Suppressor macrophage (primary cell): ENCODE data around the gene AKAP13.
"Not testable (repeated sequence)": the region's sequence is repeated elsewhere in the genome, so short reads cannot be mapped to it uniquely, and the experiment has no call there.

ENCODE experiments used
- DNase-seq, 4 experiments: peaks; one replicate each; pipeline ENCODE4 v3.0.0-alpha.2; 2020 to 2022
- total RNA-seq, 17 experiments: gene quantifications; one replicate each; lab custom pipeline; 2026; ENCODE audit warnings: mixed read lengths in 6 of 17, inconsistent platforms in 3 of 17; lab: John Stamatoyannopoulos, UW

The AKAP13 gene, protein sequence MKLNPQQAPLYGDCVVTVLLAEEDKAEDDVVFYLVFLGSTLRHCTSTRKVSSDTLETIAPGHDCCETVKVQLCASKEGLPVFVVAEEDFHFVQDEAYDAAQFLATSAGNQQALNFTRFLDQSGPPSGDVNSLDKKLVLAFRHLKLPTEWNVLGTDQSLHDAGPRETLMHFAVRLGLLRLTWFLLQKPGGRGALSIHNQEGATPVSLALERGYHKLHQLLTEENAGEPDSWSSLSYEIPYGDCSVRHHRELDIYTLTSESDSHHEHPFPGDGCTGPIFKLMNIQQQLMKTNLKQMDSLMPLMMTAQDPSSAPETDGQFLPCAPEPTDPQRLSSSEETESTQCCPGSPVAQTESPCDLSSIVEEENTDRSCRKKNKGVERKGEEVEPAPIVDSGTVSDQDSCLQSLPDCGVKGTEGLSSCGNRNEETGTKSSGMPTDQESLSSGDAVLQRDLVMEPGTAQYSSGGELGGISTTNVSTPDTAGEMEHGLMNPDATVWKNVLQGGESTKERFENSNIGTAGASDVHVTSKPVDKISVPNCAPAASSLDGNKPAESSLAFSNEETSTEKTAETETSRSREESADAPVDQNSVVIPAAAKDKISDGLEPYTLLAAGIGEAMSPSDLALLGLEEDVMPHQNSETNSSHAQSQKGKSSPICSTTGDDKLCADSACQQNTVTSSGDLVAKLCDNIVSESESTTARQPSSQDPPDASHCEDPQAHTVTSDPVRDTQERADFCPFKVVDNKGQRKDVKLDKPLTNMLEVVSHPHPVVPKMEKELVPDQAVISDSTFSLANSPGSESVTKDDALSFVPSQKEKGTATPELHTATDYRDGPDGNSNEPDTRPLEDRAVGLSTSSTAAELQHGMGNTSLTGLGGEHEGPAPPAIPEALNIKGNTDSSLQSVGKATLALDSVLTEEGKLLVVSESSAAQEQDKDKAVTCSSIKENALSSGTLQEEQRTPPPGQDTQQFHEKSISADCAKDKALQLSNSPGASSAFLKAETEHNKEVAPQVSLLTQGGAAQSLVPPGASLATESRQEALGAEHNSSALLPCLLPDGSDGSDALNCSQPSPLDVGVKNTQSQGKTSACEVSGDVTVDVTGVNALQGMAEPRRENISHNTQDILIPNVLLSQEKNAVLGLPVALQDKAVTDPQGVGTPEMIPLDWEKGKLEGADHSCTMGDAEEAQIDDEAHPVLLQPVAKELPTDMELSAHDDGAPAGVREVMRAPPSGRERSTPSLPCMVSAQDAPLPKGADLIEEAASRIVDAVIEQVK (N-terminal part only)
- 79.2 to 458 (median 290) reads per million in 17 experiments for total RNA-seq

DNA sequence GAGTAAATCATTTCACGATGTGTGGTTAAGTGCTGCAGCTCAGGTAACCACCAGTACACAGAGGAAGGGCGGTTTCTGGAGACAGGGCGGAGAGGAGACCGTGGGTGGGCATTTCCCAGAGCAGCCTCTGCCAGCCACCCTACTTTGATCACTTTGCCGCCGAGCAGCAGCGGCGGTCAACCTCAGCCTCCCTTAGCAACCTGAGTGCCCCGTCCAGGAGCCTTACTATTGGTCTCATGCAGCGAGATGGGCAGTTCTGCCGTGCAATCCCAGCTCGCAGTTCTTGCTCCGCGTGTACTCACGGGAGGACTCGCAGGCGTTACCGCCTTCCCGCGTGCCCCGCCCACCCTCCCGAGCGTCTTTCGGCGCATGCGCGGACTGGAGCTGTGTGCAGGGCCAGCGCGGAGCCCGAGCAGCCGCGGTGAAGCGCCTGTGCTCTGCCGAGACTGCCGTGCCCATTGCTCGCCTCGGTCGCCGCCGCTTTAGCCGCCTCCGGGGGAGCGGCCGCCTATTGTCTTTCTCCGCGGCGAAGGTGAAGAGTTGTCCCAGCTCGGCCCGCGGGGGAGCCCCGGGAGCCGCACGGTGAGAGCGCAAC, at the start of gene AKAP13:
TSS of gene AKAP13 (plus strand) at position 387 of the 595 bp plus-strand sequence. CDS start 105,118 bp downstream, outside the sequence.
- DNase-seq, result peak; percentile 97 to 99 (median 98)

DNA sequence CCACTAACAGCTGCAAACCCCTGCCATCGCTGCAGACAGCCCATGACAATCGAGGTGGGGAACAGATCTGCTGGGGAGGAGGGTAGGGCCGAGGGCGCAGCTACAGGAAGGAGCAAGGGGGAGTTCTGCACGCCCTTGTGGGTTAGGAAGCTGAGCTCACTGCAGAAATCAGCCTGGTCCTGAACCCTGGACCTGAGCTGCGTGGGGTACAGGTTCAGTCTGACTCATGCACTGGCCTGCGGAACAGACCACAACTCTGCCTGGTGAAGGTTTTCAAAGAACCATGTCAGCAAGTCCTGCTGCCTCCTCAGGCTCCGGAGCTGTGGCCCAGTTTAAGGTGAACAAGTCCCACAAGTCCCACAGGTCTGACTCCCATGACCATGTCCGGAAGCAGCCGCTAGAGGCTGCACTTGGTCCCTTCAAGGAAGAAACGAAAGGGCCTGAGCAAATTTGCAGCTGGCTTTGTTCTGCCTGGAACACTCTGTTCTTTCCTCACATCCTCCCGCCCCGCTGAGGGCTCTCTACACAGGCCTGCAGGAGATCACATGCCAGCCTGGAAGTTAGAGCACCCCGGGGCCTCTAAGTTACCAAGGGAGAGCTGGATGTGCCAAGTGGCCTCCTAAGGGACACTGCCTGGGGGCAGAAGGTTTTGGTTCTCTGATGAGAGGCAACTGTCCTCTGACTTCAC, 49.4 kb upstream of the AKAP13 start:
- DNase-seq, result peak; percentile 55 to 70 (median 70)

DNA sequence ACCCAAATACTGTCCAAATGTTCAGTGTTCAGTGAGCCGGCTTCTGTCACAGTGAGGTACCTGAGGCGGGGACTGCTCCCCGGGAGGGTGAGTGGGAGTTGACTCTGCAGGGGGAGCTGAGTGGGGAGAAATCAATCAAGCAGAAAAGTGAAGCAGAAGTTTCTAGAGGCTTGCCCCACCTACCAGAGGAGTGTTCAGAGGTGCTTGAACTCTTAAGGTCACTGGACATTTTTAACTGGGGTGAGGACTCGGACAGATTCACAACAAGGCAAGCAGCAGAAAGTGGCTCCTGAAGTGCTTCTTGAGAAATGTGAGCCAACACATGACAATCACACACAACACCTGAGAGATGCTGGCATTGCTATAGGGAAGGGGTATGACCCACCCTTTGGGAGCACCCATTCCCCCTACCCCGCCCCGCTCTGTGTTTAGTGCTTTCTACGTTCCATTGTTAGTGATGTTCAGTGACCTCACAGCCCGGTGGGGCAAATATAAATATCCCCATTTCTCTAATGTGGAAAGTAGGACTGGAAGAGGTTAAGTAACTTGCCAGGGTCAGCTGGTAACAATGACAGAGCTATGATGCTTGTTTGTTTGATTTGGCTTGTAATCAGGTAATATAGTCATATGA, 48.6 kb upstream of the AKAP13 start:
- DNase-seq, result no peak

DNA sequence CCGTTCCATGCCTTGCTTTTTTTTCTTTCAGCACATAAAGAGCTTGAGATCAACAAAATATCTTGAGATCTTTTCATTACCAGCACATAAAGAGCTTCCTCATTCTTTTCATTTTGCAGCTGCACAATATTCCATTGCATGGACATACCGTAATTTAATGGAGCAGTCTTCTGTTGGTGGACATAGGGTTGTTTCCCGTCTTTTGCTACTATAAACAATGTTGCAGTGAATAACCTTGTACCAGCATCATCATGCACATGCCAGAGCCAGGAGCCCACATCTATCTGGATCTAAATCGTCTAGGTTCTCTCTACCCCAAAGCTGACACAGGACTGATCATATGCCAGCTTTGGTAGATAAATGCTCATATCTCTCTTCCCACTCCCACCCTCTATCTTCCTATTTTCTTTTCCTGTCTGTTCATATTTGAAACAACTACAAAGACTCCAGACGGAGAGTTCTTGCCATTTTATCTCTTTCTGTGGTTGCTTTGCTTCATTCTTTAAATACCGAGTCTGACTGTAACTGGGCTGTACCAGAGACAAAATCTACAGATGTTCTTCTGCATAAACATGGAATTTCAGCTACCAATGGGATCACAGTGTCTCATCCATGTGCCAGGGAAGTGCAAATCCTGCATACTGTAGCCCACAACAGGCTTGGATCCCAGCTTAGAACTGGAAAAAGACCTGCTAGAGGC, 47.1 kb upstream of the AKAP13 start:
- no peak for DNase-seq

DNA sequence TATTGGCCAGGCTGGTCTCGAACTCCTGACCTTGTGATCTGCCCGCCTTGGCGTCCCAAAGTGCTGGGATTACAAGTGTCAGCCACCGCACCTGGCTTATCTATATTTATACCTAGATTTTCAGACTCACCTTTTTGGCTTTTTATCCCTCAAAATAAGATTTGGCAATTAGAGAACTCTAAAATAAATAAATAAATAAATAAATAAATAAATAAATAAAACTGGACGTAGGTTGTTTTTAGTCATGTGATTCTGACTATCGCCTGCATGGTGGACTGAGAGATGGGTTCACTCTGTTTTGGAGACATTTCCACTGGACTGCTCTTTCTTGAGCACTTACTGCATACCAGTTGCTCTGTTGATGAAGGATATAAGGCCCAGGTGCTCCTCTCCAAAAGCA, 46.2 kb upstream of the AKAP13 start:
- DNase-seq, result no peak

DNA sequence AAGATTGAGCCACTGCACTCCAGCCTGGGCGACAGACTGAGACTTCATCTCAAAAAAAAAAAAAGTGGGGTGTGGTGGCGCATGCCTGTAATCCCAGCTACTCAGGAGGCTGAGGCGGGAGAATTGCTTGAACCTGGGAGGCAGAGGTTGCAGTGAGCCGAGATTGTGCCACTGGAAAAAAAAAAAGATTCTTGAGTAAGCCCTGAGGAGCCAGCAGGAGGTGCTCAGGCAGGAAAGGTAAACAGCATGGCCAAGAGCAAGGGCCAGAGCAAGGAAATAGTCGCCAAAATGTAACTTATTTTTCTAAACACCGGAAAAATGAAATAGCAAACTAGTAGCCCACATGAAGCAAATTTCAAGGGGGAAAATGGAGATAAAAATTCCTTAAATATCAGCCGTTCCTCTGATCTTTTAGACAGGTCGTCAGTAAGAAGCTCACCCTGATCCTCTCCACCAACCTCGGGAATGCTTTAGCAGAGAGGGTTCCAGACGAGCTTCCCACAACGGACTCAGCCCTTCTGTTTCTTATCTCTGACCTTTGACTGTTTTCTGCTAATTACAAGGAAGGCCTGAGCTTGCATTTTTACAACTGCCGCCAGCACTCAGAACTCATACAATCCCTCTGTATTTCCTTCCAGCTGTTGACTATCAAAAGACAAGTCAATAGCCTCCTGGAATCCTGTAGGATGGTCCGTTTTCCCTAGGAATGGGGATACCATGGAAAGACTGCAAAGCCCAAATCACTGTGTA, 45.0 kb upstream of the AKAP13 start:
- no peak for DNase-seq

DNA sequence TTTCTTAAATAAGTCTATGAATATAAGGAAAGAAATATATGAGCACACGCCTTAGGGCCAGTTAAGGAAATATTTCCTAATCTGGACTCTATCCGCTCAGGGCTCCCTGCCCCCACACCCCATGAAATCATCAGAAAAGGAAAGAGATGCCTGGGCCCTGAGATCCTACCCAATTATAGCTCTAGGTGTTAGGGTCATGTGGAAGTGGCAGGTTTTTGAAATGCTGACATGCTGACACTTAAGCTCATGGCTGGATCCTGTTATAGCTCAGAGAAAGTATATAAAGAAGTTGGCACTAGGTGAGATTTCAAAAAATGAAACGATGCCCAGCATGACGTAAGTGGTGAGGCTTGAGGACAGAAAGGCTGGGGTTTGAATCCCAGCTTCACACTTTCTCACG, 43.5 kb upstream of the AKAP13 start:
- DNase-seq, result no peak

DNA sequence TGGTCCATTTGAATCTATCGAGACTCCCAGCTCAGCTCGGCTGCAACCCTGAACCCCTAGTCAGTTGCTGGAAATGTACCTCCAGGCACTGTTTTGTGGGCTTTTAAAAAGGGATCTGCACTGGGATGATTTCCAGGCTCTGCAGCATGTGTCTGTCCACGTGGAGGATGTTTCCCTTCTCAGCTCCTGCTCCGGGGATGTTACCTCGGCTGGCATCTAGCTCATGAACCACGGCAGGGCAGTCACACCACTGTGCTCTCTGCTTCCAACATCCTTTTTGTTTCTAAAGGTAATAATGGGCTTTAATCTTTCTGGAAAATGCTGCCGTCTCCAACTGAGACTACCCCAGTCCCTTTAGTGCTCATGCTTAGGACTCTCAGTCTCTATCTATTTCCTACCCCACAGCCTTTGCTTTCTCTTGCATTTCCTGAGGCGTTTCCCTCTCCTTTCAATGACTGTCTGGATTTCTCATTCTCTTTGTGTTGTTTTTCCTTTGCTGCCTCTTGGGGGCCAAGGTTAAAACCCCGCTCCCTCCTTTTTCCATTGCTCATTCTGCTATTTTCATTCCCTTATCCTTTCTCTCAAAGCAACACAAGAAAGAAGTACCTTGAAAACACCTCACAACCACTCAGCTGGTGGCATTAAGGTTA, 42.9 kb upstream of the AKAP13 start:
- no peak for DNase-seq

DNA sequence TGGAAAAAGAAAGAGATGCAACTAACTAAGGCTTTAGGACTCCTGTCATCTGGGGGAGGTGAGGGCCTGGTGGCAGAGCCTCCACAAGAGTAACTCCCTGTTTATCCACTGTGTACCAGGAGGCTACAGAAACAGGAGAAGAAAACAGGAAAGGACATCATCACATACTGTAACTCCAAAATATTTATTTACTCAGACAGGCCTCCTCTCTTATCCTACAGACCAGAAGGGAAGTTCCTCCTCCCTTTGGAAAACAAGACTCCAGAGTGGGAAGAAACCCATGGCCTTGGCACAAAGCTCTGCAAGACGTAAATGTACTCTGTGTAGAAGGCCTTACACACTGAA, 40.1 kb upstream of the AKAP13 start:
- no peak for DNase-seq

DNA sequence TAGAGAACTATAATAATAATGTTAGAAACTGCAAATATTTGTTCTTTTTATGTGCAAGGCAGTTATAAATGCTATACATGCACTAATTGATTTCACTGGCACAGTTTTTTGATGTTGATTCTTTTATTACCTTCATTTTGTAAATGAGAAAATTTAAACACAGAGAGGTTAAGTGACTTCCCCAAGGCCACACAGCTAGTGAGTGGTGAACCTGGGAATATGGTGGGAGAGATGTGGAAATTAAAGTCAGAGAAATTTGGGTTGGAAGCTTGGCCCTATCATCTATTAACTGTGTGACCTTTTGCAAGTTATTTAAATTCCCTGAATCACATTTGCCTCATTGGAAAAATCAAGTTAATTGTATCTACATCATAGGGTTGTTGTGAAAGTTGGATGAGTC, 39.6 kb upstream of the AKAP13 start:
- no peak for DNase-seq

DNA sequence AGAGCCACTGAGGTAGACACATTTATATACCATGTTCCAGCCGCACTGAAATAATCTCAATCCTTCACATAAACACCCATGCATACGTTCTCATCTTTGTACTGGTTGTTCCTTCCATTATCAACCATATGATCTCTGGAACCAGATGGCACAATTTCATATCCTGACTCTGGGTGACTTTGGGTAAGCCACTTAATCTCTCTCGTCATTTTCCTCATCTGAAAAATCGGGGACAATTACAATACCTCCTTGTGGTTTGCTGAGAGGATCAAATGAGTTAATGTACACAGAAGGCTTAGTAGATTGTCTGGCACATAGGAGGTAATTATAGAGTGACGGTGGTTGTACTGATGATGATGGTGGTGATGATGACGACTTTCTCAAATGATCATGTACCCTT, 38.2 kb upstream of the AKAP13 start:
- DNase-seq, result not testable (repeated sequence)

DNA sequence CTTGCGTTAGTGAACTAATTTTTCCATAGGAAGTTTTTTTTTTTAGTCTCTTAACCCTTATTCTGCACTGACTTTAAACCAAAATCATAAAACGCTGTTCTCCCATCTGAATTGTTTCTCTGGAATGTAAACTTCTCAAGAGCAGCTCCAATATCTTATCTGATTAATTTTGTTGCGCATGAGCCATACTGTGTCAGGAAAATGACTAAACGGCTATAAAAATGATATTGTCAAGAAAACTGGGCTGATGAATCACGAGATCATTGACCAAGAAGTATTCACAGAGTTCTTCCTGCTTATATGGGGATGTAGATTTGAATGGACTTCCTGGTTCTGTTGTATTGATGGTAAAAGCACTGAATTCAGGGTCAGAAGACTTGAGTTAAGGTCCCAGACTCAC, 37.0 kb upstream of the AKAP13 start:
- DNase-seq, result peak in 3 of 4 experiments; percentile 32 to 72 (median 55)

DNA sequence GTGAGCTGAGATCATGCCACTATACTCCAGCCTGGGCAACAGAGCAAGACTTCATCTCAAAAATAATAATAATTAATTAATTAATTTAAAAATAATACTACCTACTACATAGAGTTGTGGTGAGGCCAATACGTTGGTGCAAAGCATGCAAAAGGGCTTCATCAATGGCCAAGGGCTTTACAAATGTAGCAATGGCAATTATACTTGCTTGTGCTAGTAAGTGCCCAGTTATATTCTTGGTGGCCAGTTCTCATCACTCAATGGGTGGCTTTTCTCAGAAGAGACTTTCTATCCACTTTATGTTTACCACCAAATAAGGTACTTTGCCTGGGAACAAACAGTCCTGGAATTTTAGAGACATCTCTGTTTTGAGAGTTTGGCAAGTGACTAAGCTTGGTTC, 36.2 kb upstream of the AKAP13 start:
- DNase-seq, result not testable (repeated sequence)

DNA sequence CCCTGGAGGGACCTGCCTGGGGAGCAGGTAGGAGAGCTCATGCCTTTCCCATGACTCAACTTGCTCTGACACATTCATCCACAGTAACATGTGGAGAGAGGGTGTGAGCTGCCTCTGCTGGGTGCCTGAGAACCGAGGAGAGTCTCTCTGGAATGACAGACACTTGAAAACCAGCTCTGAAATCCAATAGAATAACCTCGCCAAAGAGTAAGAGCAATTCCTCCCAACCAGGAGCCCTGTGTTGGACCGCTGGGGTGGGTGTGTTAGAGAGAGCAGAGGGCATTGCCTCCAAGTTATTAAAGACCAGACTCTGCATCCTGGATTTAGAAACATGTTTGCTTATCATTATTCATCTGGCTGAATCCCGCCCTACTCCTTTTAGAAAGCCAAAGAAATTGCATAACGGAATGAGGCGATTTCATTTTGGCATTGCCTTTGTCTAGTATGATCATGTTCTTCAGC, 35.7 kb upstream of the AKAP13 start:
- DNase-seq, result not testable (repeated sequence)

DNA sequence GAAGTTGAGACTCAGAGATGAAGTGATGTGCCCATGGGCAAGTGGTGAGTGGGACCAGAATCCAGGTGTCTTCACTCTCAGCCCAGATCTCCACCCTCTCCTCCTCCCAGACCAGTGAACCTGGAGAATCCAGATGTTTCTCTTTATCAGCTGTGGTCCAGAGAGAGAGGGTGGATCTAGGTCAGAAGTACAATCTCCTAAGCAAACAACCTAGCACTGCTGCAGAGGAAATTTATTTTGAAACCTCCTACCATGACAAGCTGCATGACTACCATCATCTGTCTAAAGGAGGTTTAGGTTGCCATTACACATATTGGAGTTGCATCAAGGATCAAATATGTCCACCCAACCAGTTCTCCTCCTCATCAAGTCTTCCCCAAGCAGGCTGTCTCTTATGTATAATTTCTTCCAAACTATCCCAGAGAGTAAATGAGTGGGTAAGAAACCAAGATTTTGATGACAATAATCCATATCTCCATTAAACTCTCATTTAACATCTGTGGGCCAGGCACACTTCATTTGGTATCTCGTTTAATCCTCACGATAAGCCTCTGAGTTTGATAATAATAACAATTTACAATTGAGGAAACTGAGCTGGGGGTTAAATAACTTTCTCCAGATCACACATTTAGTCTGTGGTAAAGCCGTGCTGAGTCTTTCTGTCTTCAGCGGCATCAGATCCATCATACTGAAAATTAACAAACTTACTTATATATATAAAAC, 35.0 kb upstream of the AKAP13 start:
- not testable (repeated sequence) for DNase-seq

DNA sequence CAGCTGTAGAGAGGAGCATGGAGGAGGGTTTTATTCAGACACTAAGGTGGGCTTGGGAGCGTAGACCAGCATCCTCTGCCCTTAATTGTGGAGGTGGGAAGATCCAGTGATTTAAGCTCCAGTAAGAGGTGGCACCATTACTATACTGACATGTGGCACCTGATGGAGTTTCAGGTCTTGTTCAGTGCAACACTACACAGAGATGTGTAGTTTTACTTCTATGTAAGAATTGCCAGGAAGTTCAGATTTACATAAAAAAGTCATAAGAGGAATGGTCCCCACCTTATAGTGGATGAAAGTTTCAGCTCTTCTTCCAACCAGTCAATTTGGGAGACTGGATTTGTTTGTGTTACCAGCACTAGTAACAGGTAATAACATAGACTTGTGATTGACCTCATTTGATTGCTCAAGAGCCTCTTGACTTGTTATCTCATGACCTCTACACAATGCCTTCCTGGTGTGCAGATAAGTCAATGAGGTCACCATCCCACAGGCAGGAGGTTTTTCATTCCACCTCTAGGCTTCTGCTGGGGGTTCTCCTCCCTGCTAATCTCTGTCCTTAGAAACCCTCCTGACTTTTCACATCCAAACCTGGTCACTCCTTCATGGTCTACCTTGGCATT, 33.8 kb upstream of the AKAP13 start:
- peak in 3 of 4 experiments; percentile 27 to 46 (median 32) for DNase-seq

DNA sequence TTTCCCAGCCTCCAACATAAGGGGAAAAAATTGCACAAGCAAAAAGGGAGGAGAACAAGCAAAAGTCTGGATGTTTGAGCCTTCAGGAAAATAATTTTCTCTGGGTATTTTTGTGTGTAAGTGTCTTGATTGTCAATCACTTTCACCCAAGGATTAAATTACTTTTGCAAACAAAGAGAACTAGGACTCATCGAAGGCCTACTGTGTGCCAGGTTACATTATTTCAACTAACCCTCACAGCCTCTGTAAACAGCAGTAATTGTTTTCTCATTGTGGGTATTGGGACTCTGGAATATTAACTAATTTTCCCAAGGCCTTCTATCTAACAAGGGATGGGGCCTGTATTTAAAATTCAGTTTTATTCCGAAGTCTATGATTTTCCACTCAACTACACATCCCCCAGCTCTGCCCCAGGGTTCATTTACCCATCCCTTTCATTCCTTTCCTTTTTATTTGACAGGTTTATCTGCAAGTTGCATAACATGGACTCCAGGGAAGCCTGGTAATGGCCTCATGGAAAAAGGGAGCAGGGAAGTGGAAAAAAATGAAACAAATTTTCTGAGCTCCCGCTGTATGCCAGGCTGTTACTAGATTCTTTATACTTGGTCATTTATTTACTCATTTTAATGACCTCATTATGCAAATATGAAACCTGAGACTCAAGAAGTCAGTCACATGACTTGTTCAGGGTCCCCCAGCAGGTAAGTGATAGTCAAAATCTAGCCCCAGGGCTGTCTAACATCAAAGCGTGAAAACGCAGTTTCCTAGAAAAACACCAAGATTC, 32.9 kb upstream of the AKAP13 start:
- DNase-seq, result not testable (repeated sequence)
